22Rv1 (cell line): Measurements from ENCODE around the gene CDS1.

Experiments
- ZFX ChIP-seq: fragments of 450-650 bp; IDR thresholded peaks from 2 replicates; pipeline ENCODE4 v1.6.1; 2017; ENCODE audit warnings: antibody characterized with exemption, borderline replicate concordance
- TF ChIP-seq, protein P1 (sequence below): fragments of 450-650 bp; IDR thresholded peaks from 2 replicates; pipeline ENCODE4 v1.5.1; 2017; ENCODE audit warnings: mild to moderate bottlenecking

DNA sequence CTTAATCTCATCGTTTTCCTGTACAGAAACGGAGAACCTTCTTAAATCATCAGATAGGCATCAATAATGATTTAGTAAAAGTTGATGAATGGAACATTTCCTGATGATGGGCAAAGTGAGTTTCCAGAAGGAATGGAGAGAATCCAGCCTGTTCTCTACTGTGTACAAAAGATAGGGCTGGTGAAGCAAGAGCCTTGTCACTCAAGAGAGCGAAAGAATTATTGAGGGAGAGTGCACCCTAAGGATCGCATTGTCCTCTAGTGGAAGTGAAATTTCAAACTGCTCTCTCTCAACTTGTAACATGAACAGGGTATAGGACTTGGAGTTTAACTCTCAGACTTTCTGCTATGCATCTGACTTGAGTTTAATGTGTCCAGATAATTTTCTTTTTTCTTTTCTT lies 69.6 kb downstream of the CDS1 start:
- TF ChIP-seq, protein P1, sequence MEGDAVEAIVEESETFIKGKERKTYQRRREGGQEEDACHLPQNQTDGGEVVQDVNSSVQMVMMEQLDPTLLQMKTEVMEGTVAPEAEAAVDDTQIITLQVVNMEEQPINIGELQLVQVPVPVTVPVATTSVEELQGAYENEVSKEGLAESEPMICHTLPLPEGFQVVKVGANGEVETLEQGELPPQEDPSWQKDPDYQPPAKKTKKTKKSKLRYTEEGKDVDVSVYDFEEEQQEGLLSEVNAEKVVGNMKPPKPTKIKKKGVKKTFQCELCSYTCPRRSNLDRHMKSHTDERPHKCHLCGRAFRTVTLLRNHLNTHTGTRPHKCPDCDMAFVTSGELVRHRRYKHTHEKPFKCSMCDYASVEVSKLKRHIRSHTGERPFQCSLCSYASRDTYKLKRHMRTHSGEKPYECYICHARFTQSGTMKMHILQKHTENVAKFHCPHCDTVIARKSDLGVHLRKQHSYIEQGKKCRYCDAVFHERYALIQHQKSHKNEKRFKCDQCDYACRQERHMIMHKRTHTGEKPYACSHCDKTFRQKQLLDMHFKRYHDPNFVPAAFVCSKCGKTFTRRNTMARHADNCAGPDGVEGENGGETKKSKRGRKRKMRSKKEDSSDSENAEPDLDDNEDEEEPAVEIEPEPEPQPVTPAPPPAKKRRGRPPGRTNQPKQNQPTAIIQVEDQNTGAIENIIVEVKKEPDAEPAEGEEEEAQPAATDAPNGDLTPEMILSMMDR: no peak
- TF ChIP-seq ZFX: no peak
